Gastrocnemius medialis (tissue), 4 donors: ENCODE results near the gene NARF.

Experiments
- CTCF ChIP-seq, 5 experiments: fragments of 450-650 bp in 3 of 5; fragments of 200-600 bp in 2 of 5; sonication (generic) in 2 of 5; IDR thresholded peaks in 4 of 5; conservative IDR thresholded peaks in 1 of 5; 1 replicate in 4 of 5; 2 replicates in 1 of 5; pipeline ENCODE4 v1.5.1; 2016 to 2019; ENCODE audit warnings: antibody characterized with exemption in 5 of 5, mild to moderate bottlenecking in 3 of 5, moderate library complexity in 3 of 5
- POLR2A ChIP-seq, 2 donors: fragments of 450-650 bp; IDR thresholded peaks; one replicate each; pipeline ENCODE4 v1.6.1; 2017; ENCODE audit warnings: antibody characterized with exemption in 2 of 2, mild to moderate bottlenecking in 2 of 2, moderate library complexity in 2 of 2

- TF ChIP-seq CTCF (IDR thresholded peaks at IDR 0.05 in 4 of 5, conservative IDR thresholded peaks at IDR 0.05 in 1 of 5) (no peak), POLR2A (IDR thresholded peaks at IDR 0.05) (no peak)
These were observed 43.7 kb downstream of the NARF start for GRCh38 chr17:82502207-82502606.
